Endothelial cell of umbilical vein (primary cell): Measurements from ENCODE around the gene TGFBI. TPM values are rescaled to one million over a fixed set of nuclear protein-coding genes. Genes with fewer than 3 reads are reported as not detected.

Experiments used
- BruUV-seq: library from RNA; stranded (reverse); fragments of 400-500 nt; replicated peaks from 2 replicates; lab custom pipeline; 2021; lab: Mats Ljungman, UMichigan
- CTCF ChIA-PET: fragments of 300-600, 350-600 bp; sonication (Branson Sonifier 250); formaldehyde crosslinking; loops from one replicate; lab custom pipeline; 2021; ENCODE audit warnings: antibody characterized with exemption, inconsistent platforms; lab: Charles Lee
- POLR2A ChIA-PET: fragments of 300-600, 350-600 bp; sonication (Branson Sonifier 250); formaldehyde crosslinking; loops from one replicate; lab custom pipeline; 2021; ENCODE audit warnings: antibody characterized with exemption, inconsistent platforms; lab: Charles Lee
- DNase-seq: peaks from one replicate; pipeline ENCODE4 v3.0.0-alpha.2; 2011; ENCODE audit warnings: low read depth, low spot score
- FAIRE-seq: peaks from 2 replicates; lab custom pipeline; 2011; peaks lifted over from hg19 to GRCh38; lab: Jason Lieb, UNC
- H2AFZ ChIP-seq: 2 replicates; pipeline ENCODE4 v1.6.0; 2012; ENCODE audit warnings: low read depth, low read length, control low read depth, inconsistent platforms
- H3K27ac ChIP-seq: 2 replicates; pipeline ENCODE4 v1.5.1; 2011; ENCODE audit warnings: low read depth, mild to moderate bottlenecking, control low read depth, low read length, moderate library complexity; ENCODE audit not compliant: insufficient read depth
- H3K27me3 ChIP-seq, 2 experiments: 2 replicates each; pipeline versions ENCODE4 v1.6.0 to v1.6.1; 2011; ENCODE audit warnings: low read length in 2 of 2, mixed read lengths in 1 of 2; ENCODE audit not compliant: control insufficient read depth in 2 of 2, insufficient read depth in 2 of 2
- H3K36me3 ChIP-seq, 2 experiments: 2 replicates in 1 of 2; 3 replicates in 1 of 2; pipeline ENCODE4 v1.5.1; 2011; ENCODE audit warnings: low read length in 2 of 2, mild to moderate bottlenecking in 1 of 2, moderate library complexity in 1 of 2; ENCODE audit not compliant: control insufficient read depth in 2 of 2, insufficient read depth in 2 of 2; ENCODE audit errors: extremely low read depth in 1 of 2
- H3K4me1 ChIP-seq: 3 replicates; pipeline ENCODE4 v1.5.1; 2011; ENCODE audit warnings: mild to moderate bottlenecking, low read length; ENCODE audit not compliant: control insufficient read depth, insufficient read depth; ENCODE audit errors: extremely low read depth
- H3K4me2 ChIP-seq: 2 replicates; pipeline ENCODE4 v1.6.1; 2011; ENCODE audit warnings: low read length, control low read depth, mixed read lengths; ENCODE audit not compliant: insufficient read depth
- H3K4me3 ChIP-seq, 3 experiments: fragments of 200-600 bp in 1 of 3; sonication (generic), shearing (Covaris generic) in 1 of 3; replicated peaks in 1 of 3; 2 replicates each; pipeline ENCODE4 v1.5.1; 2011 to 2016; ENCODE audit warnings: control low read depth in 3 of 3, low read length in 3 of 3, mild to moderate bottlenecking in 2 of 3, inconsistent platforms in 1 of 3, low read depth in 1 of 3, moderate library complexity in 1 of 3; ENCODE audit not compliant: insufficient read depth in 1 of 3
- H3K79me2 ChIP-seq: 2 replicates; pipeline ENCODE4 v1.6.0; 2012; ENCODE audit warnings: low read length, inconsistent platforms; ENCODE audit not compliant: control insufficient read depth, insufficient read depth
- H3K9ac ChIP-seq: replicated peaks from 2 replicates; pipeline ENCODE3; 2011; ENCODE audit warnings: low read length, control low read depth; ENCODE audit not compliant: insufficient read depth; ENCODE audit errors: extremely low read depth
- H3K9me1 ChIP-seq: replicated peaks from 3 replicates; pipeline ENCODE4 v1.6.0; 2011; ENCODE audit warnings: mild to moderate bottlenecking, low read length; ENCODE audit not compliant: control insufficient read depth, insufficient read depth; ENCODE audit errors: extremely low read depth
- H3K9me3 ChIP-seq: replicated peaks from 2 replicates; pipeline ENCODE4 v1.5.1; 2012; ENCODE audit warnings: low read length, inconsistent platforms; ENCODE audit not compliant: control insufficient read depth, insufficient read depth
- H4K20me1 ChIP-seq: replicated peaks from 2 replicates; pipeline ENCODE3; 2011; ENCODE audit warnings: mild to moderate bottlenecking, low read length; ENCODE audit not compliant: control insufficient read depth, insufficient read depth; ENCODE audit errors: extremely low read depth
- CTCF ChIP-seq, 2 donors: IDR thresholded peaks; 1 replicate in 1 of 2; 2 replicates in 1 of 2; pipeline ENCODE4 v1.5.1; 2011; ENCODE audit warnings: low read length in 2 of 2, mild to moderate bottlenecking in 2 of 2, moderate library complexity in 2 of 2, control low read depth in 1 of 2, inconsistent platforms in 1 of 2, low read depth in 1 of 2; ENCODE audit not compliant: insufficient read depth in 1 of 2; ENCODE audit errors: extremely low read depth in 1 of 2
- EZH2 ChIP-seq: IDR thresholded peaks from 2 replicates; pipeline ENCODE4 v1.6.1; 2012; ENCODE audit warnings: borderline replicate concordance, low read depth, mild to moderate bottlenecking, moderate library complexity, low read length, inconsistent platforms; ENCODE audit not compliant: severe bottlenecking
- FOS ChIP-seq: IDR thresholded peaks from 2 replicates; pipeline ENCODE4 v1.6.1; 2011; ENCODE audit warnings: mild to moderate bottlenecking, low read length, moderate library complexity, borderline replicate concordance; ENCODE audit not compliant: insufficient read depth
- GATA2 ChIP-seq: IDR thresholded peaks from 2 replicates; pipeline ENCODE4 v1.7.0; 2011; ENCODE audit warnings: low read depth, mild to moderate bottlenecking, moderate library complexity, mixed read lengths, low read length; ENCODE audit not compliant: insufficient read length, insufficient read depth
- JUN ChIP-seq: IDR thresholded peaks from 2 replicates; pipeline ENCODE4 v1.6.1; 2011; ENCODE audit warnings: borderline replicate concordance, low read depth; ENCODE audit not compliant: insufficient read length, insufficient read depth
- MAX ChIP-seq: IDR thresholded peaks from 2 replicates; pipeline ENCODE4 v1.6.1; 2011; ENCODE audit not compliant: insufficient read depth, insufficient read length
- MYC ChIP-seq: IDR thresholded peaks from one replicate; pipeline ENCODE4 v1.6.1; 2011; ENCODE audit warnings: mild to moderate bottlenecking, low read depth, low read length
- POLR2A ChIP-seq: IDR thresholded peaks from 2 replicates; pipeline ENCODE4 v1.6.1; 2012; ENCODE audit warnings: low read depth, mild to moderate bottlenecking, control low read depth, low read length
- POLR2AphosphoS5 ChIP-seq: IDR thresholded peaks from 2 replicates; pipeline ENCODE4 v1.6.1; 2012; ENCODE audit warnings: low read depth, mild to moderate bottlenecking, control low read depth, low read length, moderate library complexity; ENCODE audit not compliant: insufficient read depth
- dilution Hi-C: fragments of 300-500 bp; cut with MboI; formaldehyde crosslinking; loops from one replicate; pipeline ENCODE4 v1.15.0; 2019; ENCODE audit warnings: low sequenced_read_pairs; ENCODE audit not compliant: extremely low pct_ligation_motif_present
- intact Hi-C: fragments of 100-400 bp; cut with micrococcal nuclease; formaldehyde crosslinking; loops from one replicate; pipeline ENCODE4 v1.10.0; 2022
- polyA plus RNA-seq, 4 experiments: library from polyadenylated mRNA; depleted of rRNA in 3 of 4; stranded (reverse) in 3 of 4; unstranded in 1 of 4; fragments of >200 nt; gene quantifications; 2 replicates each; pipeline versions ENCODE4 v1.2.1 to v1.2.3, GENCODE V29; 2011 to 2012; ENCODE audit warnings: missing spikeins in 1 of 4
- small RNA-seq: library from RNA; depleted of rRNA; stranded (forward); fragments of <200 nt; gene quantifications from one replicate; pipeline ENCODE3, GENCODE V24; 2012; ENCODE audit warnings: low replicate concordance, low read depth; ENCODE audit not compliant: insufficient read depth, insufficient read length
- total RNA-seq: library from RNA; stranded (reverse); gene quantifications from 2 replicates; pipeline ENCODE4 v1.2.3, GENCODE V29; 2021

TGFBI gene
- total and polyA plus RNA-seq, 2 donors (not counting 3 experiments of a cell fraction or from before 2014, with no cell fraction given): 6.5 to 18.9 TPM

GRCh38 chr5:136109453-136110135 is 80.8 kb downstream of the TGFBI start:
- Histone ChIP-seq H3K4me1 (no peaks in the 10 kb centered on the region), H3K4me2 (no peak overlapping the region), H3K27me3 (peaks cover 10 to 23% of the 10 kb centered on the region in 2 experiments), H3K79me2 (no peaks in the 10 kb centered on the region), H3K36me3 (no peaks in the 10 kb centered on the region), H4K20me1 (no peaks in the 10 kb centered on the region), H3K9me3 (no peaks in the 10 kb centered on the region), H3K27ac (no peak overlapping the region), H3K4me3 (no peak overlapping the region), H3K9ac (no peak overlapping the region), H2AFZ (no peak overlapping the region), H3K9me1 (no peaks in the 10 kb centered on the region)
- TF ChIP-seq CTCF (IDR thresholded peaks at IDR 0.05; ENCODE audit: extremely low read depth in 1 of 2, insufficient read depth in 1 of 2, low read depth in 1 of 2, low read length in 2 of 2): no peak
- TF ChIP-seq MAX: no peak
- TF ChIP-seq POLR2AphosphoS5: no peak
- TF ChIP-seq FOS: no peak
- TF ChIP-seq GATA2: no peak
- no peak for TF ChIP-seq JUN
- TF ChIP-seq MYC: no peak
- TF ChIP-seq EZH2: no peak
- TF ChIP-seq POLR2A: no peak
- FAIRE-seq: no peak
- no peak for DNase-seq
- intact Hi-C loops: no loop called here
- dilution Hi-C loops: no loop called here
- CTCF ChIA-PET: interaction anchor here (0.7 kb wide), 1 partner anchor 27 kb away, joined by 3 read pairs; no protein-coding TSS in a partner anchor
- BruUV-seq: no TSS peak
- POLR2A ChIA-PET: no interaction called here

Small RNA genes within 50 kb of the gene (small RNA-seq; reads per million reads assigned to genes)
- gene VTRNA2-1: 3.5 reads per million, percentile 23 among the genes with 10 or more reads in this experiment

Other genes starting within 250 kb of the TGFBI start
- not detected in 2 replicates for gene SLC25A48, start 194.3 kb upstream of the TGFBI start, total RNA-seq
- gene SLC25A48, start 194.3 kb upstream of the TGFBI start, polyA plus RNA-seq: not detected in 2 replicates
- gene IL9, start 133.1 kb upstream of the TGFBI start, total RNA-seq: not detected in 2 replicates
- gene IL9, start 133.1 kb upstream of the TGFBI start, polyA plus RNA-seq: not detected in 2 replicates
- not detected in 2 replicates for gene LECT2, start 74.0 kb upstream of the TGFBI start, total RNA-seq
- gene LECT2, start 74.0 kb upstream of the TGFBI start, polyA plus RNA-seq: not detected in 2 replicates
- gene SMAD5, start 103.9 kb downstream of the TGFBI start, total RNA-seq: 65.4 and 66.0 TPM in 2 replicates
- gene SMAD5, start 103.9 kb downstream of the TGFBI start, polyA plus RNA-seq: 26.0 and 27.1 TPM in 2 replicates
- not detected in 2 replicates for gene SMIM32, start 164.2 kb downstream of the TGFBI start, total RNA-seq
- not detected in 2 replicates for gene SMIM32, start 164.2 kb downstream of the TGFBI start, polyA plus RNA-seq